Activated T-helper 2 cell treated with anti-CD3 and anti-CD28 coated beads, Interferon-gamma antibody, Interleukin-2, Interleukin-4, amounts not matched to agents 10 μg/mL and 5 μg/mL and 100 μg/mL, durations not matched to agents 14 hours and 24 hours and 36 hours (primary cell): ENCODE results near the gene PIP5K1C. TPM values are rescaled to one million over a fixed set of nuclear protein-coding genes. Genes with fewer than 3 reads are reported as not detected.

ENCODE experiments used
- DNase-seq: peaks from one replicate; pipeline ENCODE4 v3.0.0; 2021; ENCODE audit warnings: low spot score
- H3K27ac Mint-ChIP-seq: one replicate; pipeline ENCODE4 v1.8.0; 2021; ENCODE audit warnings: mixed read lengths
- H3K27me3 Mint-ChIP-seq: one replicate; pipeline ENCODE4 v1.8.0; 2021; ENCODE audit warnings: low read depth, mixed read lengths
- H3K36me3 Mint-ChIP-seq: one replicate; pipeline ENCODE4 v1.8.0; 2021; ENCODE audit warnings: low read depth, mixed read lengths
- H3K4me1 Mint-ChIP-seq: one replicate; pipeline ENCODE4 v1.8.0; 2021; ENCODE audit warnings: low read depth, mixed read lengths
- H3K4me3 Mint-ChIP-seq: one replicate; pipeline ENCODE4 v1.8.0; 2021; ENCODE audit warnings: low read depth, mild to moderate bottlenecking, moderate library complexity, mixed read lengths
- H3K9me3 Mint-ChIP-seq: one replicate; pipeline ENCODE4 v1.8.0; 2021; ENCODE audit warnings: mixed read lengths
- intact Hi-C: fragments of 100-400 bp; cut with micrococcal nuclease; formaldehyde crosslinking; loops from one replicate; pipeline ENCODE4 v1.15.1; 2023
- total RNA-seq: library from RNA; stranded (reverse); gene quantifications from 2 replicates; pipeline ENCODE4 v1.2.3, GENCODE V29; 2022

PIP5K1C gene
- total RNA-seq, 1 donor from 2014 or later: 22.5 TPM

- H3K27me3 Mint-ChIP-seq: peaks cover 4% of the 10 kb centered on the region
- H3K27ac Mint-ChIP-seq: no peak overlapping the region
- no peaks in the 10 kb centered on the region for H3K9me3 Mint-ChIP-seq
Observed at GRCh38 chr19:3610745-3611717, 89.2 kb downstream of the PIP5K1C start.

GRCh38 chr19:3609779-3610719, 90.2 kb downstream of the PIP5K1C start:
- H3K4me1 Mint-ChIP-seq: peaks cover 2% of the 10 kb centered on the region
- DNase-seq: no peak
- intact Hi-C loops: no loop called here
- H3K27me3 Mint-ChIP-seq: peaks cover 4% of the 10 kb centered on the region
- no peaks in the 10 kb centered on the region for H3K9me3 Mint-ChIP-seq
- peaks cover 7% of the 10 kb centered on the region for H3K36me3 Mint-ChIP-seq
- no peak overlapping the region for H3K27ac Mint-ChIP-seq
- H3K4me3 Mint-ChIP-seq: no peak overlapping the region

More at GRCh38 chr19:3610745-3611717, 89.2 kb downstream of the PIP5K1C start:
- peaks cover 2% of the 10 kb centered on the region for H3K4me1 Mint-ChIP-seq
- peaks cover 7% of the 10 kb centered on the region for H3K36me3 Mint-ChIP-seq
- intact Hi-C loops: no loop called here
- no peak for DNase-seq
- H3K4me3 Mint-ChIP-seq: no peak overlapping the region

GRCh38 chr19:3608750-3609322, 91.4 kb downstream of the PIP5K1C start:
- peaks cover 4% of the 10 kb centered on the region for H3K27me3 Mint-ChIP-seq
- H3K9me3 Mint-ChIP-seq: no peaks in the 10 kb centered on the region
- H3K36me3 Mint-ChIP-seq: peaks cover 7% of the 10 kb centered on the region
- peaks cover 2% of the 10 kb centered on the region for H3K4me1 Mint-ChIP-seq
- intact Hi-C loops: no loop called here
- no peak overlapping the region for H3K27ac Mint-ChIP-seq
- no peak for DNase-seq
- H3K4me3 Mint-ChIP-seq: no peak overlapping the region

- DNase-seq: no peak
- peaks cover 4% of the 10 kb centered on the region for H3K27me3 Mint-ChIP-seq
- intact Hi-C loops: no loop called here
- H3K27ac Mint-ChIP-seq: no peak overlapping the region
- no peaks in the 10 kb centered on the region for H3K9me3 Mint-ChIP-seq
- no peak overlapping the region for H3K4me3 Mint-ChIP-seq
- H3K36me3 Mint-ChIP-seq: peaks cover 3% of the 10 kb centered on the region
- H3K4me1 Mint-ChIP-seq: peaks cover 2% of the 10 kb centered on the region
Observed at GRCh38 chr19:3608079-3608641, 92.1 kb downstream of the PIP5K1C start.

- Mint-ChIP-seq H3K4me3 (no peak overlapping the region), H3K9me3 (no peaks in the 10 kb centered on the region), H3K4me1 (peaks cover 2% of the 10 kb centered on the region), H3K36me3 (peaks cover 3% of the 10 kb centered on the region), H3K27me3 (peaks cover 4% of the 10 kb centered on the region), H3K27ac (no peak overlapping the region)
- intact Hi-C loops: no loop called here
- no peak for DNase-seq
Observed at GRCh38 chr19:3607303-3608078, 92.8 kb downstream of the PIP5K1C start.

- intact Hi-C loops: no loop called here
- H3K4me3 Mint-ChIP-seq: no peak within 1 kb of the TSS
- peaks cover 4% of the 10 kb centered on the region for H3K27me3 Mint-ChIP-seq
- no peak within 1 kb of the TSS for H3K27ac Mint-ChIP-seq
- no peaks in the 10 kb centered on the region for H3K9me3 Mint-ChIP-seq
- no peak for DNase-seq
- peaks cover under 1% of the 10 kb centered on the region for H3K36me3 Mint-ChIP-seq
- H3K4me1 Mint-ChIP-seq: peaks cover 2% of the 10 kb centered on the region
Observed at GRCh38 chr19:3606690-3607289, 93.5 kb downstream of the PIP5K1C start, which contains the start of gene TBXA2R. Gene TBXA2R (minus strand): TSS chr19:3606875. CDS start chr19:3600634, 6,241 bp downstream.

- no peak for DNase-seq
- H3K4me3 Mint-ChIP-seq: no peak overlapping the region
Observed at GRCh38 chr19:3606174-3606689, 94.0 kb downstream of the PIP5K1C start.

GRCh38 chr19:3605770-3606169, 94.5 kb downstream of the PIP5K1C start:
- H3K4me1 Mint-ChIP-seq: peaks cover 2% of the 10 kb centered on the region
- H3K9me3 Mint-ChIP-seq: no peaks in the 10 kb centered on the region
- H3K36me3 Mint-ChIP-seq: no peaks in the 10 kb centered on the region

More at GRCh38 chr19:3606174-3606689, 94.0 kb downstream of the PIP5K1C start:
- Mint-ChIP-seq H3K36me3 (no peaks in the 10 kb centered on the region), H3K9me3 (no peaks in the 10 kb centered on the region), H3K27me3 (peaks cover 4% of the 10 kb centered on the region), H3K27ac (no peak overlapping the region), H3K4me1 (peaks cover 2% of the 10 kb centered on the region)
- intact Hi-C loops: no loop called here

GRCh38 chr19:3605361-3605760, 94.9 kb downstream of the PIP5K1C start:
- no peak overlapping the region for H3K4me3 Mint-ChIP-seq
- no peak overlapping the region for H3K27ac Mint-ChIP-seq
- no peaks in the 10 kb centered on the region for H3K9me3 Mint-ChIP-seq
- peaks cover 2% of the 10 kb centered on the region for H3K4me1 Mint-ChIP-seq
- no peak for DNase-seq
- intact Hi-C loops: no loop called here
- H3K36me3 Mint-ChIP-seq: no peaks in the 10 kb centered on the region
- peaks cover 4% of the 10 kb centered on the region for H3K27me3 Mint-ChIP-seq

More at GRCh38 chr19:3605770-3606169, 94.5 kb downstream of the PIP5K1C start:
- H3K27ac Mint-ChIP-seq: no peak overlapping the region
- H3K27me3 Mint-ChIP-seq: peaks cover 4% of the 10 kb centered on the region
- intact Hi-C loops: no loop called here
- no peak overlapping the region for H3K4me3 Mint-ChIP-seq
- no peak for DNase-seq

GRCh38 chr19:3604987-3605343, 95.3 kb downstream of the PIP5K1C start:
- no peaks in the 10 kb centered on the region for H3K36me3 Mint-ChIP-seq
- H3K4me1 Mint-ChIP-seq: peaks cover 2% of the 10 kb centered on the region
- intact Hi-C loops: no loop called here
- no peak for DNase-seq
- H3K27ac Mint-ChIP-seq: no peak overlapping the region
- H3K27me3 Mint-ChIP-seq: peaks cover 4% of the 10 kb centered on the region
- no peak overlapping the region for H3K4me3 Mint-ChIP-seq
- no peaks in the 10 kb centered on the region for H3K9me3 Mint-ChIP-seq

GRCh38 chr19:3604227-3604986, 95.9 kb downstream of the PIP5K1C start:
- no peak overlapping the region for H3K4me3 Mint-ChIP-seq

More at GRCh38 chr19:3604227-3604986, 95.9 kb downstream of the PIP5K1C start:
- H3K4me1 Mint-ChIP-seq: peaks cover 2% of the 10 kb centered on the region
- intact Hi-C loops: no loop called here
- no peak overlapping the region for H3K27ac Mint-ChIP-seq
- peaks cover 4% of the 10 kb centered on the region for H3K27me3 Mint-ChIP-seq
- no peaks in the 10 kb centered on the region for H3K36me3 Mint-ChIP-seq
- no peaks in the 10 kb centered on the region for H3K9me3 Mint-ChIP-seq
- no peak for DNase-seq
